Measurements from ENCODE around the gene NDUFA7.
"Not testable (repeated sequence)": the region's sequence is repeated elsewhere in the genome, so short reads cannot be mapped to it uniquely, and the experiment has no call there.

GRCh38 chr19:8341504-8341903, 20.3 kb upstream of the NDUFA7 start:
- TF ChIP-seq, protein P1, sequence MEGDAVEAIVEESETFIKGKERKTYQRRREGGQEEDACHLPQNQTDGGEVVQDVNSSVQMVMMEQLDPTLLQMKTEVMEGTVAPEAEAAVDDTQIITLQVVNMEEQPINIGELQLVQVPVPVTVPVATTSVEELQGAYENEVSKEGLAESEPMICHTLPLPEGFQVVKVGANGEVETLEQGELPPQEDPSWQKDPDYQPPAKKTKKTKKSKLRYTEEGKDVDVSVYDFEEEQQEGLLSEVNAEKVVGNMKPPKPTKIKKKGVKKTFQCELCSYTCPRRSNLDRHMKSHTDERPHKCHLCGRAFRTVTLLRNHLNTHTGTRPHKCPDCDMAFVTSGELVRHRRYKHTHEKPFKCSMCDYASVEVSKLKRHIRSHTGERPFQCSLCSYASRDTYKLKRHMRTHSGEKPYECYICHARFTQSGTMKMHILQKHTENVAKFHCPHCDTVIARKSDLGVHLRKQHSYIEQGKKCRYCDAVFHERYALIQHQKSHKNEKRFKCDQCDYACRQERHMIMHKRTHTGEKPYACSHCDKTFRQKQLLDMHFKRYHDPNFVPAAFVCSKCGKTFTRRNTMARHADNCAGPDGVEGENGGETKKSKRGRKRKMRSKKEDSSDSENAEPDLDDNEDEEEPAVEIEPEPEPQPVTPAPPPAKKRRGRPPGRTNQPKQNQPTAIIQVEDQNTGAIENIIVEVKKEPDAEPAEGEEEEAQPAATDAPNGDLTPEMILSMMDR (IDR thresholded peaks at IDR 0.05): not testable (repeated sequence)
- not testable (repeated sequence) for TF ChIP-seq EZH2 (IDR thresholded peaks at IDR 0.05; ENCODE audit: borderline replicate concordance, insufficient read depth, low read depth, low read length, poor library complexity, severe bottlenecking)
